K562 (cell line): ENCODE data around the gene RPL29. TPM values are rescaled to one million over a fixed set of nuclear protein-coding genes. Genes with fewer than 3 reads are reported as not detected.

Experiments used
- HINFP ChIP-seq: fragments of 450-650 bp; conservative IDR thresholded peaks from 2 replicates; pipeline ENCODE4 v1.6.1; 2016; ENCODE audit warnings: missing genetic modification characterization, low read depth, mild to moderate bottlenecking, control low read depth, missing compliant biosample characterization
- JUN ChIP-seq, 2 experiments: sonication (generic) in 1 of 2; formaldehyde crosslinking in 1 of 2; IDR thresholded peaks; 2 replicates each; pipeline versions ENCODE4 v1.6.1 to v1.8.0; 2012 to 2022; ENCODE audit warnings: borderline replicate concordance in 2 of 2, mild to moderate bottlenecking in 2 of 2, improper control_type of control experiment in 1 of 2, low read depth in 1 of 2, low read length in 1 of 2, missing genetic modification reagents in 1 of 2
- MAX ChIP-seq: sonication (generic); formaldehyde crosslinking; IDR thresholded peaks from 2 replicates; pipeline ENCODE4 v1.9.0; 2022; ENCODE audit warnings: mild to moderate bottlenecking, missing genetic modification reagents
- PATZ1 ChIP-seq: fragments of 250-450 bp; sonication (Bioruptor Pico); IDR thresholded peaks from 2 replicates; pipeline ENCODE4 v1.5.0; 2020; ENCODE audit warnings: mild to moderate bottlenecking, borderline replicate concordance
- SNRNP70 ChIP-seq: fragments of 200-400 bp; formaldehyde crosslinking; optimal IDR thresholded peaks from 2 replicates; pipeline ENCODE3; 2017; ENCODE audit warnings: low read depth, low read length
- THAP12 ChIP-seq: fragments of 250-450 bp; sonication (Bioruptor Pico); IDR thresholded peaks from 2 replicates; pipeline ENCODE4 v1.9.0; 2021; ENCODE audit warnings: mild to moderate bottlenecking, inconsistent platforms
- ZNF507 ChIP-seq: conservative IDR thresholded peaks from 2 replicates; pipeline ENCODE4 v1.6.1; 2017; ENCODE audit warnings: missing genetic modification characterization, missing compliant biosample characterization
- ZNF586 ChIP-seq: fragments of 450-650 bp; formaldehyde crosslinking; conservative IDR thresholded peaks from 2 replicates; pipeline ENCODE4 v1.4.0; 2020; ENCODE audit warnings: mild to moderate bottlenecking, moderate library complexity
- polyA plus RNA-seq, 8 experiments: library from polyadenylated mRNA; depleted of rRNA in 4 of 8; stranded (reverse) in 5 of 8; unstranded in 3 of 8; fragments of >200 nt; fragmentation: Nextera tagmentation in 2 of 8; fragmentation: Illumina TruSeq in 1 of 8; extraction: Ambion mirVana in 2 of 8; extraction: Trizol in 1 of 8; gene quantifications; 2 replicates each; pipeline versions ENCODE4 v1.2.1 to v1.2.3, GENCODE V29; 2011 to 2014; ENCODE audit warnings: inconsistent platforms in 1 of 8, missing spikeins in 1 of 8
- total RNA-seq, 7 experiments: library from RNA; depleted of rRNA in 6 of 7; stranded (reverse); fragments of >200 nt in 6 of 7; fragmentation: Illumina TruSeq in 2 of 7; extraction: Trizol in 2 of 7; gene quantifications; 2 replicates each; pipeline versions ENCODE4 v1.2.1 to v1.2.3, GENCODE V29; 2011 to 2021; ENCODE audit warnings: low replicate concordance in 1 of 7

RPL29 gene
- total and polyA plus RNA-seq, 9 of the 15 experiments (the other 6 are each of a cell fraction or from before 2014, with no cell fraction given), result 568 to 1,475 (median 1,104) TPM

- no peak for TF ChIP-seq MAX
- TF ChIP-seq THAP12, result no peak
- no peak for TF ChIP-seq ZNF586
- TF ChIP-seq HINFP, result no peak
- TF ChIP-seq PATZ1 (CRISPR knock-in tag), result no peak
- TF ChIP-seq JUN (IDR thresholded peaks at IDR 0.05; ENCODE audit: borderline replicate concordance, low read depth, low read length), result no peak
- TF ChIP-seq JUN (CRISPR knock-in tag; IDR thresholded peaks at IDR 0.05; ENCODE audit: borderline replicate concordance), result no peak
- TF ChIP-seq SNRNP70, result no peak
- TF ChIP-seq ZNF507 (tag), result no peak
Observed at GRCh38 chr3:51961011-51961410, 34.7 kb downstream of the RPL29 start (continued).
